Activated T-helper 2 cell treated with anti-CD3 and anti-CD28 coated beads, Interferon-gamma antibody, Interleukin-2, Interleukin-4, amounts not matched to agents 10 μg/mL and 5 μg/mL and 100 μg/mL, durations not matched to agents 14 hours and 24 hours and 36 hours (primary cell): ENCODE measurements around the gene PDCD2L. TPM values are rescaled to one million over a fixed set of nuclear protein-coding genes. Genes with fewer than 3 reads are reported as not detected.

ENCODE experiments used
- DNase-seq: peaks from one replicate; pipeline ENCODE4 v3.0.0; 2021; ENCODE audit warnings: low spot score
- H3K27ac Mint-ChIP-seq: one replicate; pipeline ENCODE4 v1.8.0; 2021; ENCODE audit warnings: mixed read lengths
- H3K27me3 Mint-ChIP-seq: one replicate; pipeline ENCODE4 v1.8.0; 2021; ENCODE audit warnings: low read depth, mixed read lengths
- H3K36me3 Mint-ChIP-seq: one replicate; pipeline ENCODE4 v1.8.0; 2021; ENCODE audit warnings: low read depth, mixed read lengths
- H3K4me1 Mint-ChIP-seq: one replicate; pipeline ENCODE4 v1.8.0; 2021; ENCODE audit warnings: low read depth, mixed read lengths
- H3K4me3 Mint-ChIP-seq: one replicate; pipeline ENCODE4 v1.8.0; 2021; ENCODE audit warnings: low read depth, mild to moderate bottlenecking, moderate library complexity, mixed read lengths
- H3K9me3 Mint-ChIP-seq: one replicate; pipeline ENCODE4 v1.8.0; 2021; ENCODE audit warnings: mixed read lengths
- intact Hi-C: fragments of 100-400 bp; cut with micrococcal nuclease; formaldehyde crosslinking; loops from one replicate; pipeline ENCODE4 v1.15.1; 2023
- total RNA-seq: library from RNA; stranded (reverse); gene quantifications from 2 replicates; pipeline ENCODE4 v1.2.3, GENCODE V29; 2022

Gene PDCD2L
- total RNA-seq, 1 donor from 2014 or later: 36.7 TPM

DNA sequence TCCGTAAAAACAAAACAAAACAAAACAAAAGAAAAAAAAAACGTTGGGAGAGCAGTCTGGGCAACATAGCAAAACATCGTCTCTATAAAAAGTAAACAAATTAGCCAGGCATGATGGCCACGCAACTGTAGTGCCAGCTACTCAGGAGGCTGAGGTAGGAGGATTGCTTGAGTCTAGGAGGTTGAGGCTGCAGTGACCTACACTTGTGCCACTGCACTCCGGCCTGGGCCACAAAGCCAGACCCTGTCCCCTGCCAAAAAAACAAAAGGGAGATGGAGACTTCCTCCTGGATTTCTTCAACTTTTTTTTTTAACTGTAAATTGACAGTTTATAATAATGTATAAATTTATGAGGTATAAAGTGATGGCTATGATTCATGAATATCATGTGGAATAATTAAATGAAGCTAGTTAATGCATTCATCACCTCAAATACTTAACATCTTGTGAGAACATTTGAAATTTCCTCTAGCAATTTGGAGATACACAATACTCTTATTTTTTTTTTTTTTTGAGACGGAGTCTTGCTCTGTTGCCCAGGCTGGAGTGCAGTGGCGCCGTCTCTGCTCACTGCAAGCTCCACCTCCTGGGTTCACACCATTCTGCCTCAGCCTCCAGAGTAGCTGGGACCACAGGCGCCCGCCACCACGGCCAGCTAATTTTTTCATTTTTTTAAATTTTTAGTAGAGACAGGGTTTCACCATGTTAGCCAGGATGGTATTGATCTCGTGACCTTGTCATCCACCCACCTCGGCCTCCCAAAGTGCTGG is 1.9 kb downstream of the PDCD2L start:
- no peak overlapping the region for H3K4me3 Mint-ChIP-seq
- no peak overlapping the region for H3K27ac Mint-ChIP-seq
- peaks cover 8% of the 10 kb centered on the region for H3K4me1 Mint-ChIP-seq
- H3K27me3 Mint-ChIP-seq: no peaks in the 10 kb centered on the region
- no peaks in the 10 kb centered on the region for H3K9me3 Mint-ChIP-seq
- intact Hi-C loops: no loop called here
- peaks cover 32% of the 10 kb centered on the region for H3K36me3 Mint-ChIP-seq
- DNase-seq: no peak

DNA sequence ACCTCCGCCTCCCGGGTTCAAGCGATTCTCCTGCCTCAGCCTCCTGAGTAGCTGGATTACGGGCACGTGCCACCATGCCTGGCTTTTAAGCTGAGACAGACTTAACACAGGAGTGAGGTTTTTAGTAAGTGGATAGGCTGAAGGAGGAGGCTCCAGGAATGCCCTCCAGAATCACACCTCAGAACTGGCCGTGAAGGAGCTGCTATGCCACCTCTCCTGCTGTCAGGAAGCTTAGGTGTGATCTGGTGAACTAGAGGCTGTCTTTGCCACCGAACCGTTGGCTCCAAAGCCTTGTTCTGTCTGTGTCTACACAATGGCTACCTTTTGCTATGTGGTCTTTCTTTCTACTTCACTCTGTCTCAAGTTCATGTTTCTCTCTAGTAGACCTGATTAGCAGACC is 4.2 kb downstream of the PDCD2L start:
- peaks cover 8% of the 10 kb centered on the region for H3K4me1 Mint-ChIP-seq
- no peak for DNase-seq
- no peak overlapping the region for H3K4me3 Mint-ChIP-seq
- no peak overlapping the region for H3K27ac Mint-ChIP-seq
- no peaks in the 10 kb centered on the region for H3K9me3 Mint-ChIP-seq
- H3K27me3 Mint-ChIP-seq: no peaks in the 10 kb centered on the region
- intact Hi-C loops: no loop called here
- peaks cover 25% of the 10 kb centered on the region for H3K36me3 Mint-ChIP-seq

DNA sequence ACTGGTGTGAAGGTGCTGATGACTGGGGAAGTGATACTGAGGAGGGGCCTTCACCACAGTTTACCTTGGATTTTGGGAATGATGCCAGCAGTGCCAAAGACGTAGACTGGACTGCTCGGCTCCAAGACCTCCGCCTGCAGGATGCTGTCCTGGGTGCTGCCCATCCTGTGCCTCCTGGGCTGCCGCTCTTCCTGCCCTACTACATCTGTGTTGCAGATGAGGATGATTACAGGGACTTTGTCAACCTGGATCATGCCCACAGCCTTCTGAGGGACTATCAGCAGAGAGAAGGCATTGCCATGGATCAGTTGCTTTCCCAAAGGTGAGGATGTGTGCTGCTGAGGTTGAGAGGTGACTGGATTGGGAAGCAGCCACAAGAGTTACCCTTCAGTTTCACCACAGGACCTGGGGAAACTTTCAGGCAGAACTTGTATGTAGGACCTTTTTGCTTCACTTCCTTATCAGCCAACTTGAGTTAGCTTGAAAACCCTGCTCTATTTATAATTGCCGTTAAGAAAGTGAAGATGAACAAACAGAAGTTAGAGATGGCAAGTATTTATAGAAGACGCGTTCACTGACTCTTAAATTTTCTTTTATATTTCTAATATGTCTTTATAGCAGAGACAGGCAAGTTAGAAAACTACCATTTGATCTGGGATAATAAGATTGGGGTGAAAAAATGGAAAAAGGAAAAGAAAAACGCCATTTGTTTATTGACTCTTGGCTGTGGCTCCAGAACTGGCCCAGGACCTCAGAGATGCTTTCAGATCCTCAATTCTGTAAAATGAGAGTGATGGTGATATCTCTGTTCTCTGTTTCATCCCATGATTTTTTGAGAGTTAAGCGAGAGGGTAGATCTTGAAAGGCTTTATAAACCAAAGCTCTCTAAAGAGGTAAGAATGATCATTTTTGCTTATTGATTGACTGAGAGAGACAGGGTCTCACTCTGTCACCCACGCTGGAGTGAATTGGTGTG is 5.3 kb downstream of the PDCD2L start:
- Mint-ChIP-seq H3K4me3 (no peak overlapping the region), H3K36me3 (peaks cover 30% of the 10 kb centered on the region), H3K27me3 (no peaks in the 10 kb centered on the region), H3K27ac (no peak overlapping the region), H3K4me1 (peaks cover 6% of the 10 kb centered on the region), H3K9me3 (no peaks in the 10 kb centered on the region)
- intact Hi-C loops: no loop called here
- DNase-seq: no peak

DNA sequence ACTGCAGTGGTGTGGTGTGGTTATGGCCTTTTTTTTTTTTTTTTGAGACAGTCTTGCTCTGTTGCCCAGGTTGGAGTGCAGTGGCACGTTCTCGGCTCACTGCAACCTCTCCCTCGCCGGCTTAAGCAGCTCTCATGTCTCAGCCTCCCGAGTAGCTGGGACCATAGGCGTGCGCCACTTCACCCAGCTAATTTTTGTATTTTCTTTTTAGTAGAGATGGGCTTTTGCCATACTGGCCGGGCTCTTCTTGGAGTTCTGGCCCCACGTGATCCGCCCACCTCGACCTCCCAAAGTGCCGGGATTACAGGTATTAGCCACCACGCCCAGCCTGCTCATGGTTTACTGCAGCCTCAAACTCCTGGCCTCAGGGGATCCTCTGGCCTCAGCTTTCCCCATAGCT is 7.0 kb downstream of the PDCD2L start:
- peaks cover 4% of the 10 kb centered on the region for H3K4me1 Mint-ChIP-seq
- intact Hi-C loops: no loop called here
- no peaks in the 10 kb centered on the region for H3K9me3 Mint-ChIP-seq
- H3K4me3 Mint-ChIP-seq: no peak overlapping the region
- peaks cover 33% of the 10 kb centered on the region for H3K36me3 Mint-ChIP-seq
- DNase-seq: no peak
- no peak overlapping the region for H3K27ac Mint-ChIP-seq
- H3K27me3 Mint-ChIP-seq: no peaks in the 10 kb centered on the region

DNA sequence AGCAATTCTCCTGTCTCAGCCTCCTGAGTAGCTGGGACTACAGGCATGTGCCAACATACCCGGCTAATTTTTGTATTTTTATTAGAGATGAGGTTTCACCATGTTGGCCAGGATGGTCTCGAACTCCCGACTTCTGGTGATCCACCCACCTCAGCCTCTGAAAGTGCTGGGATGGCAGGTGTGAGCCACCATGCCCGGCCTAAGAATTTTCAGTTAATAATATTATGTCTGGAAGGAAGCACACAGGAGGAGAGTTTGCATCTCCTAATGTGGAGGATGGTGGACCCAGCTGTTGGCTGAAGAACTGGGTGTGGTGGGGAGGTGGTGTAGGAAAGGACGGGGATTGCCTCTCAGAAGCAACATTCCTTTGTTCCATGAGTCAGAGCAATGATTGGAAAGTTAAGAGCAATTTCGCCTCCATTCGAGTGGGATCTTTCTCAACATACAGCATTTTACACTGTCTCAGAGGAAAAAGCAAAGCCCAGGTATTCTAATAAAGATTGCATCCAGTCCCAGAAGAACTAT is 11.9 kb downstream of the PDCD2L start:
- Mint-ChIP-seq H3K36me3 (peaks cover 39% of the 10 kb centered on the region), H3K27me3 (no peaks in the 10 kb centered on the region), H3K27ac (no peak overlapping the region), H3K4me1 (peaks cover 5% of the 10 kb centered on the region), H3K4me3 (no peak overlapping the region), H3K9me3 (no peaks in the 10 kb centered on the region)
- no peak for DNase-seq
- intact Hi-C loops: no loop called here

DNA sequence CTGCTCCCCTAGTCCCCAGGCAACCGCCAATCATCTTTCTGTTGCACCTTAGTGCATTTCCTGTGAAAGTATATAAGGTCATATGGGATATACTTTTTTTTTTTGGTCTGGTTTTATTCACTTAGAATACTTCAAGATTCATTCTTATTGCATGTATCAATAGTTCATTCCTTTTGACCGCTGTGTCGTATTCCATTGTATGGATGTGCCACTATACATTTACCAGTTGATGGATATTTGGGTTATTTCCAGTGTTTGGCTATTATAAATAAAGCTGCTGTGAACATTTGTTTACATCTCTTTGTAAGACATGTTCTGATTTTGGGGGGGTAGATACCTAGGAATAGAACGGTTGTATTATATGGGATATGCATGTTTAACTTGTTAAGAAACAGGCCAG is 14.1 kb downstream of the PDCD2L start:
- H3K27ac Mint-ChIP-seq: no peak overlapping the region

DNA sequence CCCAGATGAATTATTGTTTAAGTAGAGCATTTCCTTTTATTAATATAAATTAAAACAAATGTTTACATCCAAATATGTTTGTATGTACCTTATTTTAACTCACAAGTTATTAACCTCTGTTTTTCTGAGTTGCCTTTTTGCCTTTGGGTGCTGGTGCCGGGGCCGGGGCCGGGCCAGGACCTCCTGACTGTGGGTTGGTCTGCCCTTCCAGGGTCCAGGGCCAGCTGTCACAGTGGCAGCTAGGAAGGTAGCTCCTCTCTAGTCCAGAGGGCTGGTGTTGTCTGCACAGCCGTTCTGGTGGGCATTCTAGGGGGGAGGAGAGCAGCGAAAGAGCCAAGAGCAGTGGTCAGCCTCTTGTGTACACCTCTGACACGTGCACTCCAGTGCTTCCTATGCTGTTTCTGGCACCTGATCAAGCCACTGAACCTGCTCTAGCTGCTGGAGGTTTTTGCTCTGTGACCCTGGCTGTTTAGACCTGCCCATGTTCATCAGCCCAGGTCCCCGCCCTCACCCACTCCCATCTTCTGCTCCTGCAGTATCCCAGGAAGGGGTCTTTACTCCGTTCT is 22.0 kb downstream of the PDCD2L start:
- intact Hi-C loops: no loop called here
- no peak for DNase-seq
- peaks cover 14% of the 10 kb centered on the region for H3K4me1 Mint-ChIP-seq
- H3K36me3 Mint-ChIP-seq: peaks cover 39% of the 10 kb centered on the region
- H3K27ac Mint-ChIP-seq: no peak overlapping the region
- no peaks in the 10 kb centered on the region for H3K27me3 Mint-ChIP-seq
- no peaks in the 10 kb centered on the region for H3K9me3 Mint-ChIP-seq
- H3K4me3 Mint-ChIP-seq: no peak overlapping the region

More for the DNA sequence above, 14.1 kb downstream of the PDCD2L start:
- no peak for DNase-seq
- H3K27me3 Mint-ChIP-seq: no peaks in the 10 kb centered on the region
- no peaks in the 10 kb centered on the region for H3K9me3 Mint-ChIP-seq
- H3K36me3 Mint-ChIP-seq: peaks cover 35% of the 10 kb centered on the region
- intact Hi-C loops: no loop called here
- peaks cover 5% of the 10 kb centered on the region for H3K4me1 Mint-ChIP-seq
- no peak overlapping the region for H3K4me3 Mint-ChIP-seq

DNA sequence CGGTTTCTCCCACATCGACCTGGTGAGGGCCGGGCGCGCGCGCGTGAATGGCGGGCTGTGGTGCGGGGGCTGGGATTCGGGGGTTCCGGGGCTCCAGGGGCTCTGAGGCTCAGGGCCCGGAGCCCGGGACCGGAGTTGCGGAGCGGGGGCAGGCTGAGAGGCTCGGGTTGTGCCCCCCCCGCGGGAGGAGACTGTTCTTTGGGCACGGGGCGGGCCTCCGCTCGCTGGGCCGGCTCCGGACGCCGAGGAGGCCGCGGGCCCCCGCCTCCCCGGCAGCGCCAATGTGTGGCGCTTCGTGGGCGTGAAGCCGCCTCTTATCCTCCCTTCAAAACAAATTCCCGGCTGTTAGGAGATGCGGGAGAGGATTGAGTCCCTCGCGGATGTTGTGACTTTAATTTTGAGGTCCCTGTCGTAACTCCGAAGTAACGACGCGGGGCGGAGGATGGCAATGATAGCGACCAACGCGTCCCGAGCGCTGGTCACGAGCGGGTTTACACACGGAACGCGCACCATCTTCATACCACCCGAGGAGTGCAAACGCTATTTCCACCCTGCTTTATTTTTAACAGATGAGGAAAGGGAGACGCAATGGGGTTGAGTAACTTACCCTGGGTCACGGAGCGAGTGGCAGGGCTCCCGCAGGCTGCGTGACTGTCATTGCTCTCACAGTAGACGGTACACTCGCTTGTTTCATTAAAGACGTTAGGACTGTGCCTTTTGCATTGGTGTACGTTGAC is 24.5 kb downstream of the PDCD2L start:
- H3K4me3 Mint-ChIP-seq: peak overlapping the region; percentile 98
- peak overlapping the region; percentile 93 for H3K27ac Mint-ChIP-seq
- peaks cover 61% of the 10 kb centered on the region for H3K36me3 Mint-ChIP-seq
- peaks cover 23% of the 10 kb centered on the region for H3K4me1 Mint-ChIP-seq
- no peaks in the 10 kb centered on the region for H3K9me3 Mint-ChIP-seq
- peak; percentile 41 for DNase-seq
- H3K27me3 Mint-ChIP-seq: no peaks in the 10 kb centered on the region
- intact Hi-C loops: loop anchor here (2.0 kb wide), 1 partner anchor 64 kb away; the partner anchor contains the start of gene GPI

DNA sequence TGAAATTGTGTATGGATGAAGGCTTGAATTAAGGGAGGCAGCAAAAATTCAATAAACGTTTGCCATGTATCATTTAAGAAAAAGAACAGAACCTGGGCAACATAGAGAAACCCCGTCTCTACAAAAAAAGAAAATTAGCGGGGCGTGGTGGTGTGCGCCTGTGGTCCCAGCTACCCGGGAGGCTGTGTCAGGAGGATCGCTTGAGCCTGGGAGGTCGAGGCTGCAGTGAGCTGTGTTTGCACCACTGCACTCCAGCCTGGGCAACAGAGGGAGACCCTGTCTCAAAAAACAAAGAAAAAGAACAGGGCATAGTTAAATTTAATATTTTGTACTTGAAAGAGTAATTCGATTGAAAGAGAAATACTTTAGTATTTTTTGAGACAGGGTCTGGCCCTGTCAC is 25.4 kb downstream of the PDCD2L start:
- intact Hi-C loops: loop anchor here (2.0 kb wide), 1 partner anchor 65 kb away; the partner anchor contains the start of gene GPI
- DNase-seq: no peak
- H3K36me3 Mint-ChIP-seq: peaks cover 61% of the 10 kb centered on the region
- peak overlapping the region; percentile 93 for H3K27ac Mint-ChIP-seq
- no peaks in the 10 kb centered on the region for H3K27me3 Mint-ChIP-seq
- peaks cover 23% of the 10 kb centered on the region for H3K4me1 Mint-ChIP-seq
- H3K9me3 Mint-ChIP-seq: no peaks in the 10 kb centered on the region
- peak overlapping the region; percentile 98 for H3K4me3 Mint-ChIP-seq

DNA sequence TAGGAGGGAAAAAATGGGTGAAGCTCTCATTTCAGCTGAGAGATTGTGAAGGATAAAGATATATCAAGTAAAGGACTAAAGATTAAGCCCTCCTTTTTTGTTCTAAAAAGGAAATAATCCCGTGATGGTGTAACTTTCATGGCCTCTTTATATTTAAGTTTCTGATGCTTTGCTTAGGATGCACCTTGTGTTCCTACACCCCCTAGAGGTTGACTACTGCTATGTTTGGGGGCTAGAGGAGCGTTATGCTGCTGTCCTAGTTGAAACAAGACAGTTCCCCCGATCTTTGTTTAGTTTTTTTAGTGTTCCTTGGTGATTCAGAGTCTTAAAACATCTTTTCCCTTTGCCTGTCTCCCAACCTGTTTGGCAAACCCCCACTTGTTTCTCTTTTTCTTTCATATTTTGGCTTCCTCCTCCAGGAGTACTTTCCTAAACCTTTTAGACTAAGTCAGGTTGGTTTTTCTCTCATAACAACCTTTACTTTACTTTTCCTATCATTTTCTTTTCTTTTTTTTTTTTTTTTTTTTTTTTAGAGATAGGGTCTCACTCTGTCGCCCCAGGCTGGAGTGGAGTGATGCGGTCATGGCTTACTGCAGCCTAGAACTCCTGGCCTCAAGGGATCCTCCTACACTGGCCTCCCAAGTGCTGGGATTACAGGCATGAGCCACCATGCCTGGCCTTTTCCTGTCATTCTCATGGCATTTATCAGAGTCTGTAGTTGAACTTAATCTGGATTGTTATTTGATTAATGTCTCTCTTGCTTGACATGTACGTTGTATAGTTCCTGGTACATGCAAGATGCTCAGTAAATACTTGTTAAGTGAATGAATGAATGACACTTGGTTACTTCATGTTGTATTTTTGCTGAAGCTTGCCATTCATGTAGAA is 26.8 kb downstream of the PDCD2L start:
- Mint-ChIP-seq H3K27me3 (no peaks in the 10 kb centered on the region), H3K9me3 (no peaks in the 10 kb centered on the region), H3K36me3 (peaks cover 65% of the 10 kb centered on the region), H3K4me1 (peaks cover 23% of the 10 kb centered on the region), H3K27ac (peak overlapping the region; percentile 84), H3K4me3 (peak overlapping the region; percentile 98)
- peak; percentile 24 for DNase-seq
- intact Hi-C loops: loop anchor here (1.0 kb wide), 1 partner anchor 27 kb away; the partner anchor contains the start of gene PDCD2L

DNA sequence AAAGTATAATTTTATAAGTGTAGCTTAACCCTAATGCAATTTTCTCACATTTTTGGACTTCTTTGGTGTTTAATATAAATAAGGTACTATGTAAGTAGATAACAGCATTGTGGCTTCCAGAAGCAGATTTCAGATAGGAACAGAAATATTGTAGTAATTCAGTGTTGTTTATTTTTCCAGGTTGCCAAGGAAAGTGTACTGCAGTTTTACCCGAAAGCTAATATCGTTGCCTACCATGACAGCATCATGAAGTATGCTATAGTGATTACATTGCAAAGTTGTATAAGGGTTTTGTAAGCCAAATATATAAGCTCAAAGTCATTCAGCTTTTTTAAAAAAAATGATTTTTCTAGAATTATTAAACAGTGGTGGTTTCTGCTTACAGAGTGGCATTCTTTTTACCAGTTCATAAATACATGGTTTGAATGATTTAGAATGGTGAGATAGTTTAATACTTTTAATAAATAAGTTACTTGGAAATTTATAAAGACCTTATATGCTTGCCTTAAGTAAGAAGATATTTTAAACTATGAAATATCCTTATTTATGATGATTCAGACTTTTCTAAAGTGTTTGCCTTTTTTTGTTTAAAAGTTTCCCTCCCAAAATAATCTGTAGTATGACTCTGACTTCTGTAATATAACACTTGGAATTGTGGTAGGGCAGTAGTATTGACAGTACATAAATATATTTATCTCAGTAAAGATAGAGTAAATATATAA is 27.6 kb downstream of the PDCD2L start:
- intact Hi-C loops: no loop called here
- peaks cover 23% of the 10 kb centered on the region for H3K4me1 Mint-ChIP-seq
- H3K4me3 Mint-ChIP-seq: no peak overlapping the region

More for the DNA sequence above, 27.6 kb downstream of the PDCD2L start:
- Mint-ChIP-seq H3K27me3 (no peaks in the 10 kb centered on the region), H3K27ac (no peak overlapping the region), H3K36me3 (peaks cover 70% of the 10 kb centered on the region), H3K9me3 (no peaks in the 10 kb centered on the region)
- DNase-seq: no peak
